ENCODE measurements around the gene BRAT1.

DNA sequence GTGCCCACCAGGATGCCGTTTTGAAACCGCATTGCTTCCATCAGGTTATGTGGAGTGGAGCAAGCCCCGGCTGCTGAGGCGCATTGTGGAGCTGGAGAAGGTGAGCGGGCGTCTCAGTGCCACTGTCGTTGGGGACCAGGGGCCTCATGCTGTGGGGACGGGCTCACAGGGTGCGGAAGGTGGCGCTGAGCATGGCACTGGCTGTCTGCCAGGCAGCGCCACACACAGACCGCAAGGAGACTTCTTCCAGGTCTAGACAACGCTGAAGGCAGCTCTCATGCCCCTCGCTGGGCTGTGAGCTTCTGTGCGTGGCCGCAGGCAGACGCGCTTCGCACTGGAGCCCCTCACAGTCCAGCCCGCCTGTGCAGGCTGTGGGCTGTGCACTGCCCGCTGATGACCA is 32.5 kb upstream of the BRAT1 start:
- TF ChIP-seq, protein P1, sequence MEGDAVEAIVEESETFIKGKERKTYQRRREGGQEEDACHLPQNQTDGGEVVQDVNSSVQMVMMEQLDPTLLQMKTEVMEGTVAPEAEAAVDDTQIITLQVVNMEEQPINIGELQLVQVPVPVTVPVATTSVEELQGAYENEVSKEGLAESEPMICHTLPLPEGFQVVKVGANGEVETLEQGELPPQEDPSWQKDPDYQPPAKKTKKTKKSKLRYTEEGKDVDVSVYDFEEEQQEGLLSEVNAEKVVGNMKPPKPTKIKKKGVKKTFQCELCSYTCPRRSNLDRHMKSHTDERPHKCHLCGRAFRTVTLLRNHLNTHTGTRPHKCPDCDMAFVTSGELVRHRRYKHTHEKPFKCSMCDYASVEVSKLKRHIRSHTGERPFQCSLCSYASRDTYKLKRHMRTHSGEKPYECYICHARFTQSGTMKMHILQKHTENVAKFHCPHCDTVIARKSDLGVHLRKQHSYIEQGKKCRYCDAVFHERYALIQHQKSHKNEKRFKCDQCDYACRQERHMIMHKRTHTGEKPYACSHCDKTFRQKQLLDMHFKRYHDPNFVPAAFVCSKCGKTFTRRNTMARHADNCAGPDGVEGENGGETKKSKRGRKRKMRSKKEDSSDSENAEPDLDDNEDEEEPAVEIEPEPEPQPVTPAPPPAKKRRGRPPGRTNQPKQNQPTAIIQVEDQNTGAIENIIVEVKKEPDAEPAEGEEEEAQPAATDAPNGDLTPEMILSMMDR (IDR thresholded peaks at IDR 0.05; ENCODE audit: low read depth, low read length, poor library complexity, severe bottlenecking), result no peak
- no peak for TF ChIP-seq EZH2phosphoT487 (IDR thresholded peaks at IDR 0.05; ENCODE audit: borderline replicate concordance, low read length)

All from DOHH2 (cell line).